Keratinocyte (primary cell): ENCODE results near the gene MINK1. TPM values are rescaled to one million over a fixed set of nuclear protein-coding genes. Genes with fewer than 3 reads are reported as not detected.
A peak's percentile ranks its signal among the peaks of the same experiment; 100 is the strongest.

Experiments used
- DNase-seq: peaks from one replicate; pipeline ENCODE4 v3.0.0-alpha.2; 2011; ENCODE audit warnings: low read depth, missing footprints, low spot score
- FAIRE-seq: peaks from 2 replicates; lab custom pipeline; 2011; peaks lifted over from hg19 to GRCh38; lab: Jason Lieb, UNC
- H2AFZ ChIP-seq: 2 replicates; pipeline ENCODE4 v1.6.0; 2012; ENCODE audit warnings: low read length, control low read depth, inconsistent platforms; ENCODE audit not compliant: control insufficient read depth
- H3K27ac ChIP-seq: 2 replicates; pipeline ENCODE4 v1.5.1; 2011; ENCODE audit warnings: low read length; ENCODE audit not compliant: control insufficient read depth, insufficient read depth
- H3K27me3 ChIP-seq: 3 replicates; pipeline ENCODE4 v1.6.0; 2011; ENCODE audit warnings: low read length; ENCODE audit not compliant: control insufficient read depth, insufficient read depth; ENCODE audit errors: extremely low read depth
- H3K36me3 ChIP-seq, 2 experiments: 2 replicates in 1 of 2; 3 replicates in 1 of 2; pipeline ENCODE4 v1.5.1; 2011; ENCODE audit warnings: low read length in 2 of 2, mild to moderate bottlenecking in 1 of 2; ENCODE audit not compliant: control insufficient read depth in 2 of 2, insufficient read depth in 2 of 2; ENCODE audit errors: extremely low read depth in 1 of 2
- H3K4me1 ChIP-seq: 3 replicates; pipeline ENCODE4 v1.5.1; 2011; ENCODE audit warnings: low read length; ENCODE audit not compliant: control insufficient read depth, insufficient read depth; ENCODE audit errors: extremely low read depth
- H3K4me2 ChIP-seq: 3 replicates; pipeline ENCODE4 v1.6.0; 2011; ENCODE audit warnings: low read depth, low read length; ENCODE audit not compliant: control insufficient read depth, insufficient read depth; ENCODE audit errors: extremely low read depth
- H3K4me3 ChIP-seq, 3 experiments: fragments of 200-600 bp in 1 of 3; sonication (generic) in 1 of 3; 2 replicates in 2 of 3; 3 replicates in 1 of 3; pipeline ENCODE4 v1.5.1; 2011 to 2016; ENCODE audit warnings: low read length in 3 of 3, mild to moderate bottlenecking in 3 of 3, control low read depth in 2 of 3, inconsistent platforms in 1 of 3, low read depth in 1 of 3, mixed read lengths in 1 of 3, mixed run types in 1 of 3, moderate library complexity in 1 of 3; ENCODE audit not compliant: control insufficient read depth in 2 of 3, insufficient read depth in 2 of 3; ENCODE audit errors: extremely low read depth in 1 of 3
- H3K79me2 ChIP-seq: 2 replicates; pipeline ENCODE4 v1.6.0; 2012; ENCODE audit warnings: low read length; ENCODE audit not compliant: control insufficient read depth, insufficient read depth
- H3K9ac ChIP-seq: 3 replicates; pipeline ENCODE4 v1.6.0; 2011; ENCODE audit warnings: low read length; ENCODE audit not compliant: control insufficient read depth, insufficient read depth; ENCODE audit errors: extremely low read depth
- H3K9me1 ChIP-seq: 3 replicates; pipeline ENCODE4 v1.6.0; 2011; ENCODE audit warnings: low read length; ENCODE audit not compliant: control insufficient read depth, insufficient read depth; ENCODE audit errors: extremely low read depth
- H3K9me3 ChIP-seq: 2 replicates; pipeline ENCODE4 v1.5.1; 2012; ENCODE audit warnings: low read depth, low read length; ENCODE audit not compliant: control insufficient read depth
- H4K20me1 ChIP-seq: 3 replicates; pipeline ENCODE4 v1.6.0; 2011; ENCODE audit warnings: low read length; ENCODE audit not compliant: control insufficient read depth, insufficient read depth; ENCODE audit errors: extremely low read depth
- CTCF ChIP-seq, 3 experiments: IDR thresholded peaks in 1 of 3; conservative IDR thresholded peaks in 1 of 3; optimal IDR thresholded peaks in 1 of 3; 2 replicates in 2 of 3; 3 replicates in 1 of 3; pipeline versions ENCODE3 to v1.5.1; 2011; ENCODE audit warnings: low read length in 3 of 3, mild to moderate bottlenecking in 3 of 3, moderate library complexity in 2 of 3, control low read depth in 1 of 3, inconsistent platforms in 1 of 3; ENCODE audit not compliant: insufficient read depth in 2 of 3; ENCODE audit errors: extremely low read depth in 1 of 3
- EZH2 ChIP-seq: IDR thresholded peaks from one replicate; pipeline ENCODE4 v1.6.1; 2012; ENCODE audit warnings: inconsistent platforms, mild to moderate bottlenecking, low read length, moderate library complexity
- dilution Hi-C: fragments of 300-500 bp; cut with MboI; formaldehyde crosslinking; loops from one replicate; pipeline ENCODE4 v1.7.0; 2020; ENCODE audit warnings: low sequenced_read_pairs; ENCODE audit not compliant: extremely low pct_ligation_motif_present
- polyA plus RNA-seq, 5 experiments: library from polyadenylated mRNA; depleted of rRNA in 3 of 5; stranded (reverse) in 3 of 5; stranded (forward) in 1 of 5; unstranded in 1 of 5; fragments of >200 nt; gene quantifications; 1 replicate in 1 of 5; 2 replicates in 3 of 5; 3 replicates in 1 of 5; pipeline versions ENCODE4 v1.2.1 to v1.2.3, GENCODE V29; 2011 to 2012; ENCODE audit warnings: missing spikeins in 2 of 5, low read depth in 1 of 5, low replicate concordance in 1 of 5

The MINK1 gene
- polyA plus RNA-seq, 1 donor (not counting 4 experiments of a cell fraction or from before 2014, with no cell fraction given): 82.8 TPM

GRCh38 chr17:4786106-4786511 lies 47.0 kb upstream of the MINK1 start, which contains the start of gene VMO1:
VMO1 (minus strand) TSS chr17:4786364; CDS start chr17:4786352, 12 bp downstream.
- H3K4me1 ChIP-seq: peaks cover 25% of the 10 kb centered on the region
- H4K20me1 ChIP-seq: no peaks in the 10 kb centered on the region
- peak within 1 kb of the TSS; percentile 66 for H2AFZ ChIP-seq
- no peaks in the 10 kb centered on the region for H3K9me3 ChIP-seq
- peaks cover 21% of the 10 kb centered on the region for H3K27me3 ChIP-seq
- peak within 1 kb of the TSS in 1 of 3 experiments; percentile 56 for H3K4me3 ChIP-seq
- H3K4me2 ChIP-seq: peak within 1 kb of the TSS; percentile 68
- H3K79me2 ChIP-seq: peaks cover 6% of the 10 kb centered on the region
- dilution Hi-C loops: no loop called here
- peak; percentile 35 for TF ChIP-seq EZH2
- no peak for TF ChIP-seq CTCF (optimal IDR thresholded peaks at IDR 0.05 in 1 of 3, IDR thresholded peaks at IDR 0.05 in 1 of 3, conservative IDR thresholded peaks at IDR 0.05 in 1 of 3; ENCODE audit: extremely low read depth in 1 of 3, insufficient read depth in 2 of 3, low read length in 3 of 3)
- DNase-seq (no peak), FAIRE-seq (no peak)
- no peak within 1 kb of the TSS for H3K9ac ChIP-seq
- no peaks in the 10 kb centered on the region for H3K9me1 ChIP-seq
- no peaks in the 10 kb centered on the region for H3K36me3 ChIP-seq
- H3K27ac ChIP-seq: no peak within 1 kb of the TSS

- Histone ChIP-seq H3K4me3 (no peak overlapping the region), H3K9me3 (no peaks in the 10 kb centered on the region), H3K79me2 (peaks cover 6% of the 10 kb centered on the region), H3K36me3 (no peaks in the 10 kb centered on the region), H2AFZ (no peak overlapping the region), H3K9me1 (no peaks in the 10 kb centered on the region), H4K20me1 (no peaks in the 10 kb centered on the region), H3K4me1 (peaks cover 25% of the 10 kb centered on the region), H3K4me2 (peak overlapping the region; percentile 68), H3K27ac (no peak overlapping the region), H3K27me3 (peaks cover 21% of the 10 kb centered on the region), H3K9ac (no peak overlapping the region)
- TF ChIP-seq EZH2 (no peak), CTCF (optimal IDR thresholded peaks at IDR 0.05 in 1 of 3, IDR thresholded peaks at IDR 0.05 in 1 of 3, conservative IDR thresholded peaks at IDR 0.05 in 1 of 3; ENCODE audit: extremely low read depth in 1 of 3, insufficient read depth in 2 of 3, low read length in 3 of 3) (no peak)
- no peak for DNase-seq
- dilution Hi-C loops: no loop called here
- no peak for FAIRE-seq
Observed at GRCh38 chr17:4786516-4786915, 46.6 kb upstream of the MINK1 start.
